Heart left ventricle (tissue), 16 donors: ENCODE results near the gene PRMT7. TPM values are rescaled to one million over a fixed set of nuclear protein-coding genes. Genes with fewer than 3 reads are reported as not detected.
A peak's percentile ranks its signal among the peaks of the same experiment; 100 is the strongest.

Experiments used
- ATAC-seq, 4 donors: fragments of 200-7000 bp; cut with Tn5 transposase; one replicate each; pipeline ENCODE4 v1.9.1; 2020 to 2022; ENCODE audit warnings: moderate library complexity in 4 of 4, mild to moderate bottlenecking in 3 of 4, moderate number of reproducible peaks in 1 of 4
- DNase-seq, 5 donors: peaks; one replicate each; pipeline ENCODE4 v3.0.0-alpha.2; 2020
- H3K27ac ChIP-seq, 12 donors: fragments of 200-600 bp; sonication (generic) in 4 of 12; one replicate each; pipeline versions ENCODE4 v1.5.0 to v1.8.0; 2016 to 2022; ENCODE audit warnings: mild to moderate bottlenecking in 2 of 12
- H3K27me3 ChIP-seq, 9 donors: fragments of 200-600 bp; sonication (generic) in 2 of 9; one replicate each; pipeline versions ENCODE4 v1.5.1 to v1.8.0; 2016 to 2022; ENCODE audit warnings: mild to moderate bottlenecking in 3 of 9
- H3K36me3 ChIP-seq, 9 donors: fragments of 200-600 bp; sonication (generic) in 2 of 9; one replicate each; pipeline versions ENCODE4 v1.5.0 to v1.8.0; 2018 to 2022; ENCODE audit warnings: mild to moderate bottlenecking in 2 of 9
- H3K4me1 ChIP-seq, 12 donors: fragments of 200-600 bp; sonication (generic) in 4 of 12; one replicate each; pipeline versions ENCODE4 v1.5.0 to v1.8.0; 2016 to 2022; ENCODE audit warnings: mild to moderate bottlenecking in 3 of 12
- H3K4me3 ChIP-seq, 12 donors: fragments of 200-600 bp; sonication (generic) in 4 of 12; one replicate each; pipeline versions ENCODE4 v1.5.0 to v1.8.0; 2017 to 2022; ENCODE audit warnings: mild to moderate bottlenecking in 9 of 12, moderate library complexity in 4 of 12
- H3K9me3 ChIP-seq, 12 donors: fragments of 200-600 bp; sonication (generic) in 4 of 12; one replicate each; pipeline versions ENCODE4 v1.5.0 to v1.8.0; 2016 to 2022; ENCODE audit warnings: mild to moderate bottlenecking in 1 of 12
- POLR2A ChIP-seq, 2 donors: fragments of 450-650 bp; IDR thresholded peaks; one replicate each; pipeline ENCODE4 v1.6.1; 2017; ENCODE audit warnings: antibody characterized with exemption in 2 of 2, mild to moderate bottlenecking in 2 of 2, moderate library complexity in 2 of 2
- whole genome bisulfite sequencing, 4 donors: extraction: QIAGEN DNeasy Blood & Tissue Kit in 2 of 4; methylation state at CpG; one replicate each; pipeline versions ENCODE4 v1.1.5 to v1.1.7; 2013 to 2018; 5-methylcytosine and 5-hydroxymethylcytosine counted together
- intact Hi-C, 10 donors: fragments of 100-400 bp; cut with DNase I; formaldehyde crosslinking; loops; one replicate each; pipeline versions ENCODE4 v1.11.1 to v1.14.2; 2022
- polyA plus RNA-seq, 2 donors: library from polyadenylated mRNA; stranded (reverse); fragments of 200-250 nt; gene quantifications; one replicate each; pipeline ENCODE4 v1.2.3, GENCODE V29; 2013
- total RNA-seq, 9 donors: library from RNA; depleted of rRNA in 2 of 9; stranded (reverse); fragments of >200 nt in 2 of 9; fragmentation: NEBNext Ultra II Directional in 3 of 9; extraction: Animal tissue kit (Norgen Biotek cat#: 25700) in 3 of 9; gene quantifications; one replicate each; pipeline versions ENCODE4 v1.1.0 to v1.2.4, GENCODE V29; 2016 to 2023
- TF ChIP-seq, protein P1 (sequence below), 12 donors: fragments of 200-600 bp; sonication (generic) in 4 of 12; IDR thresholded peaks; one replicate each; pipeline versions ENCODE4 v1.5.0 to v1.8.0; 2018 to 2022; ENCODE audit warnings: antibody characterized with exemption in 12 of 12, mild to moderate bottlenecking in 5 of 12
- donor health status: ischemic (EF 13 %, LVEDD 7.1; RV severe dilation, severe dysfunction).
- donor health status: healthy with polysubstance abuse.
- donor health status: DM: no; HTN: yes; CAD: no.
- donor health status: DM: no; HTN: no; CAD: no.
- donor health status: ischemic (EF 25% LVEDD 6.9; RV normal size, moderate dysfunction).
- donor health status: ischemic (EF 25% LVEDD 5.7; RV mildly dilated, moderate dysfunction).
- donor health status: healthy.
- donor health status: DM: yes; HTN: yes; CAD: no.
- donor health status: ischemic (EF 35%, LVEDD 5.7; RV mildly dilated, moderate dysfunction).
- donor health status: nonischemic (EF 11% LVEDD 7.7; RV severe dilation, severe dysfunction).
- donor health status: DM: yes; HTN: yes; CAD: no.
- donor health status: PGD.
- donor health status: ischemic (EF 29% LVEDD 5.4; RV normal size, mild dysfunction).
- donor health status: nonischemic (EF 23%, LVEDD 6.1; RV moderate dilation, normal function).

PRMT7 gene
- total and polyA plus RNA-seq, 11 donors, result 21.0 to 37.4 (median 30.7) TPM

DNA sequence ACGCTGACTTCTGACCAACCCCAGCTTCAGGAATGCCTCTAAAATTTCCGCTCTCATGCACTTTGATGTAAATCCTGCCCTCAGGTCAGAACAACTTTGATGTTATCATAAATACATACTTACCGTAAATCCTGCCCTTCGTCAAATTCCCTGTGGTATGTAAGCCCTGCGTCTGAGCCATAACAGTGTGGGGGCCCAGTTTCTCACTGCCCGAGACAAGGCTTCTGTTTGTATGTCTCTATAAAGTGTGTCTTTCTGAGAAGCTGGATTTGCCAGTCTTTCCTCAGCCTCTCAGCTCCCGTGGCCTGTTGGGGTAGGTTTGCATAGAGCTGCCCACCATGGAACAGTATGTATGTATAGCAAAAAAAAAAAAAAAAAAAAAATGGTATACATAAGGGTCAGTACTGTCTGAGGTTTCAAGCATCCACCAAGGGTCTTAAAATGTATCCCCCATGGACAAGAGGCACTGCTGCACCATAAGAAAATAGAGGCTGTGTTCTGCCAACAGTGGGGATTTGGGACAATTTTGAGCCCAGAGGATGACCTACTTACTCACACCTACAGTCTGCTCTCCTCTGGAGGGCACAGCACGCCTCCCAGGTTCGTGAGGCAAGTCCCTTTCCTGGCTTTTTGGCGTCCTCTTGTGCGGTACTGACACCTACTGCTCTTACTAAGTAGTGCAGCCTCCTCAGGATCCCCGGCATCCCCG lies 17.5 kb downstream of the PRMT7 start:
- intact Hi-C loops, result loop anchor here (1.0 to 10.0 kb wide), 10 partner anchors 66 to 244 kb away; partner anchors contain the start of genes SLC7A6 (in 2 of the 10) and NFATC3 (in 1 of the 10)
- Histone ChIP-seq H3K36me3 (peaks cover 0 to 79% (median 46%) of the 10 kb centered on the region in 9 donors), H3K27me3 (no peaks in the 10 kb centered on the region), H3K9me3 (no peaks in the 10 kb centered on the region), H3K27ac (no peak overlapping the region), H3K4me3 (no peak overlapping the region), H3K4me1 (peaks cover 0 to 27% (median 7%) of the 10 kb centered on the region in 12 donors)
- 37 to 42% (median 40%) methylated on average over 13 of the region's 13 CpGs for WGBS, 4 donors
- ATAC-seq, result peak; percentile 85 to 95 (median 94)
- no peak for TF ChIP-seq POLR2A (IDR thresholded peaks at IDR 0.05)
- TF ChIP-seq, protein P1, sequence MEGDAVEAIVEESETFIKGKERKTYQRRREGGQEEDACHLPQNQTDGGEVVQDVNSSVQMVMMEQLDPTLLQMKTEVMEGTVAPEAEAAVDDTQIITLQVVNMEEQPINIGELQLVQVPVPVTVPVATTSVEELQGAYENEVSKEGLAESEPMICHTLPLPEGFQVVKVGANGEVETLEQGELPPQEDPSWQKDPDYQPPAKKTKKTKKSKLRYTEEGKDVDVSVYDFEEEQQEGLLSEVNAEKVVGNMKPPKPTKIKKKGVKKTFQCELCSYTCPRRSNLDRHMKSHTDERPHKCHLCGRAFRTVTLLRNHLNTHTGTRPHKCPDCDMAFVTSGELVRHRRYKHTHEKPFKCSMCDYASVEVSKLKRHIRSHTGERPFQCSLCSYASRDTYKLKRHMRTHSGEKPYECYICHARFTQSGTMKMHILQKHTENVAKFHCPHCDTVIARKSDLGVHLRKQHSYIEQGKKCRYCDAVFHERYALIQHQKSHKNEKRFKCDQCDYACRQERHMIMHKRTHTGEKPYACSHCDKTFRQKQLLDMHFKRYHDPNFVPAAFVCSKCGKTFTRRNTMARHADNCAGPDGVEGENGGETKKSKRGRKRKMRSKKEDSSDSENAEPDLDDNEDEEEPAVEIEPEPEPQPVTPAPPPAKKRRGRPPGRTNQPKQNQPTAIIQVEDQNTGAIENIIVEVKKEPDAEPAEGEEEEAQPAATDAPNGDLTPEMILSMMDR (IDR thresholded peaks at IDR 0.05), result peak; percentile 85 to 97 (median 92)
- peak; percentile 76 to 84 (median 81) for DNase-seq

DNA sequence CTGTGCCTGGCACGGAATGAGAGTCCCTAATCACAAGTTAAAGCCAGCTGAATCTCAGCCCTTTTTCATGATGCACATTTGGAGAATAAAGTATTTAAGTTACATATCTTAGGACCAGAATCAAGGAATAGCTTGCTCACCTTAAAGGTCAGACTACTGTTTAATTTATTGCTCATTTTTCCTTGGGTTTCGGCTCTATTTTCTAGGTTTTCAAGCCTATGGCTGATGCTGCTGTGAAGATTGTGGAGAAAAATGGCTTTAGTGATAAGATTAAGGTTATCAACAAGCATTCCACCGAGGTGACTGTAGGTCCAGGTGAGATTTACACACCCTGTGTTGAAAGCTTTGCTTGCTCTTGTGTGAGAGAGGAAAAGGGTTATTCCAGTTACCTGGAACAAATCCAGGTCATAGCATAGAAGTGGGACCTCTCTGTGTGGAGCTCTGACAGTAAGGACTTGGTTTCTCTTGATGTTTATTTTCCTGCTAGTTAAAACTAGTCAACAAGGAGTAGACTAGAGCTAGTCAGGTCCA lies 18.1 kb downstream of the PRMT7 start:
- ATAC-seq, result no peak
- no peak overlapping the region for H3K4me3 ChIP-seq
- no peaks in the 10 kb centered on the region for H3K27me3 ChIP-seq
- DNase-seq, result no peak
- peaks cover 0 to 34% (median 7%) of the 10 kb centered on the region in 12 donors for H3K4me1 ChIP-seq
- H3K36me3 ChIP-seq, result peaks cover 0 to 77% (median 47%) of the 10 kb centered on the region in 9 donors
- WGBS, 4 donors, result 35 to 41% (median 39%) methylated on average over 3 of the region's 3 CpGs
- H3K27ac ChIP-seq, result no peak overlapping the region
- H3K9me3 ChIP-seq, result no peaks in the 10 kb centered on the region
- intact Hi-C loops, result loop anchor here (1.0 to 10.0 kb wide), 10 partner anchors 67 to 244 kb away; partner anchors contain the start of genes SLC7A6 (in 2 of the 10) and NFATC3 (in 1 of the 10)
- TF ChIP-seq POLR2A (IDR thresholded peaks at IDR 0.05), result no peak
- TF ChIP-seq, protein P1 (IDR thresholded peaks at IDR 0.05), result peak in 1 of 12 donors; percentile 20

DNA sequence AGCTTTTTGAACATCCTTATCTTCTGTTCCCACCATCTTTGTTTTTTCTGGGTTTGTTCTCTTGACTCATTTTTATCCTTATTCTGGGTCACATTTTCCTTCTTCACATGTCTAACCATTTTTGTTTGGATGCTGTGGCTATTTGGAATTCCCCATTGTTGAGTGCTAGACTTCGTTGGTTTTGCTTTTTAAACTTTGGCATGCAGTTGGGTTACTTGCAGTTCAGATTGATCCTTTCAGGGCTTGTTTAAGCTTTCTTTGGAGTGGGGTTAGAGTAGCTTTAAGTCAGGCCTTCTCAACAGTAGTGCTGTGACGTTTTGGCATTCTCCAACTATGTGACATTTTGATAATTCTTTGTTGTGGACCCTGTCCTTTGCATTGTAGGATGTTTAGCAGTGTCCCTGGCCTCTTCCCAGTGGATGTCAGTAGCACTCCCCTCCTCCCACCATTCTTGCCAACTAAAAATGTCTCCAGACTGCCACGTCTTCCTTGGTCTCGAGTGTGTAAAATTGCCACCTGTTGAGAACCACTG lies 21.1 kb downstream of the PRMT7 start:
- Histone ChIP-seq H3K4me1 (peaks cover 0 to 35% (median 7%) of the 10 kb centered on the region in 12 donors), H3K9me3 (no peaks in the 10 kb centered on the region), H3K27me3 (no peaks in the 10 kb centered on the region), H3K36me3 (peaks cover 0 to 73% (median 25%) of the 10 kb centered on the region in 9 donors), H3K4me3 (no peak overlapping the region), H3K27ac (peak overlapping the region in 9 of 12 donors; percentile 18 to 82 (median 51))
- intact Hi-C loops, result no loop called here
- WGBS, 4 donors, result 24 to 46% (median 34%) methylated on average over 4 of the region's 4 CpGs
- no peak for ATAC-seq
- TF ChIP-seq POLR2A (IDR thresholded peaks at IDR 0.05), result no peak
- TF ChIP-seq, protein P1 (IDR thresholded peaks at IDR 0.05), result no peak
- no peak for DNase-seq
